Prostate gland (tissue), 2 donors: ENCODE data around the gene FAM50A. TPM values are rescaled to one million over a fixed set of nuclear protein-coding genes. Genes with fewer than 3 reads are reported as not detected.

Source experiments
- DNase-seq: peaks from one replicate; pipeline ENCODE4 v3.0.0-alpha.2; 2019; ENCODE audit warnings: low spot score
- H3K27ac ChIP-seq, 2 donors: fragments of 200-600 bp; sonication (generic); 2 replicates each; pipeline ENCODE4 v1.5.1; 2017 to 2019
- H3K27me3 ChIP-seq: fragments of 200-600 bp; sonication (generic); replicated peaks from 2 replicates; pipeline ENCODE4 v1.5.1; 2019; ENCODE audit not compliant: insufficient read depth
- H3K36me3 ChIP-seq, 2 donors: fragments of 200-600 bp; sonication (generic); 1 replicate in 1 of 2; 2 replicates in 1 of 2; pipeline versions ENCODE4 v1.5.1 to v1.8.1; 2017 to 2019
- H3K4me1 ChIP-seq: fragments of 200-600 bp; sonication (generic); replicated peaks from 2 replicates; pipeline ENCODE4 v1.5.1; 2019
- H3K4me3 ChIP-seq, 2 donors: fragments of 200-600 bp; sonication (generic); 2 replicates each; pipeline ENCODE4 v1.5.1; 2017 to 2019
- H3K9me3 ChIP-seq: fragments of 200-600 bp; sonication (generic); 2 replicates; pipeline ENCODE4 v1.5.1; 2017
- CTCF ChIP-seq, 4 experiments: fragments of 200-600 bp in 2 of 4; fragments of 450-650 bp in 2 of 4; sonication (generic) in 2 of 4; IDR thresholded peaks; 1 replicate in 3 of 4; 2 replicates in 1 of 4; pipeline ENCODE4 v1.5.1; 2016 to 2019; ENCODE audit warnings: antibody characterized with exemption in 4 of 4, mild to moderate bottlenecking in 2 of 4, moderate library complexity in 2 of 4
- POLR2A ChIP-seq: fragments of 450-650 bp; IDR thresholded peaks from one replicate; pipeline ENCODE4 v1.6.1; 2016; ENCODE audit warnings: antibody characterized with exemption, mild to moderate bottlenecking
- POLR2AphosphoS5 ChIP-seq: sonication (generic); formaldehyde crosslinking; IDR thresholded peaks from one replicate; pipeline ENCODE4 v1.6.1; 2017; ENCODE audit warnings: antibody characterized with exemption
- WGBS: methylation state at CpG from one replicate; pipeline ENCODE4 v1.1.5; 2018; 5-methylcytosine and 5-hydroxymethylcytosine counted together
- intact Hi-C: fragments of 100-400 bp; cut with DNase I; formaldehyde crosslinking; loops from one replicate; pipeline ENCODE4 v1.14.2; 2022
- total RNA-seq, 2 donors: library from RNA; depleted of rRNA; stranded (reverse); fragments of >200 nt; gene quantifications; one replicate each; pipeline ENCODE4 v1.1.0, GENCODE V29; 2016

The FAM50A gene
- total RNA-seq, 2 donors from 2014 or later, result 32.9 to 35.8 TPM

GRCh38 chrX:154486052-154486395, 42.1 kb downstream of the FAM50A start:
- H3K4me1 ChIP-seq, result no peaks in the 10 kb centered on the region
- intact Hi-C loops, result loop anchor here (5.0 kb wide), 1 partner anchor 49 kb away; the partner anchor contains the start of gene GDI1
- DNase-seq, result no peak

GRCh38 chrX:154486396-154487207, 42.7 kb downstream of the FAM50A start, which contains the start of gene UBL4A:
Gene UBL4A, minus strand, starts transcription at chrX:154486615. Its CDS starts 31 bp downstream, at chrX:154486584.
- Histone ChIP-seq H3K9me3 (no peaks in the 10 kb centered on the region), H3K4me3 (peak within 1 kb of the TSS; percentile 54 to 57), H3K4me1 (no peaks in the 10 kb centered on the region), H3K27me3 (no peaks in the 10 kb centered on the region), H3K36me3 (no peaks in the 10 kb centered on the region), H3K27ac (peak within 1 kb of the TSS; percentile 80 to 85)
- peak; percentile 66 for DNase-seq
- TF ChIP-seq POLR2A, result peak; percentile 45
- peak; percentile 56 for TF ChIP-seq POLR2AphosphoS5
- TF ChIP-seq CTCF (IDR thresholded peaks at IDR 0.05), result peak in 1 of 4 experiments; percentile 10
- intact Hi-C loops, result loop anchor here (5.0 kb wide), 1 partner anchor 49 kb away; the partner anchor contains the start of gene GDI1
- 0% methylated on average over 1 of the region's 95 CpGs for WGBS

More at GRCh38 chrX:154486052-154486395, 42.1 kb downstream of the FAM50A start:
- Histone ChIP-seq H3K27me3 (no peaks in the 10 kb centered on the region), H3K36me3 (no peaks in the 10 kb centered on the region), H3K9me3 (no peaks in the 10 kb centered on the region), H3K27ac (peak overlapping the region; percentile 75 to 85), H3K4me3 (peak overlapping the region; percentile 54 to 57)
- TF ChIP-seq CTCF (IDR thresholded peaks at IDR 0.05) (no peak), POLR2AphosphoS5 (no peak), POLR2A (no peak)
- 0% methylated on average over 14 of the region's 35 CpGs for WGBS

- no peak for DNase-seq
- Histone ChIP-seq H3K36me3 (no peaks in the 10 kb centered on the region), H3K4me3 (no peak overlapping the region), H3K9me3 (no peaks in the 10 kb centered on the region), H3K27me3 (no peaks in the 10 kb centered on the region), H3K27ac (peak overlapping the region; percentile 80 to 85), H3K4me1 (no peaks in the 10 kb centered on the region)
- TF ChIP-seq CTCF (IDR thresholded peaks at IDR 0.05) (no peak), POLR2AphosphoS5 (no peak), POLR2A (no peak)
- 93% methylated on average over 25 of the region's 28 CpGs for WGBS
- intact Hi-C loops, result loop anchor here (5.0 kb wide), 1 partner anchor 50 kb away; the partner anchor contains the start of gene GDI1
These were observed 43.8 kb downstream of the FAM50A start for GRCh38 chrX:154487518-154488290.

GRCh38 chrX:154488336-154489075, 44.6 kb downstream of the FAM50A start:
- Histone ChIP-seq H3K27me3 (no peaks in the 10 kb centered on the region), H3K27ac (no peak overlapping the region), H3K4me1 (no peaks in the 10 kb centered on the region), H3K36me3 (no peaks in the 10 kb centered on the region), H3K4me3 (no peak overlapping the region), H3K9me3 (no peaks in the 10 kb centered on the region)
- WGBS, result 81% methylated on average over 15 of the region's 20 CpGs
- TF ChIP-seq POLR2AphosphoS5, result no peak
- no peak for TF ChIP-seq POLR2A
- TF ChIP-seq CTCF (IDR thresholded peaks at IDR 0.05), result no peak
- intact Hi-C loops, result loop anchor here (5.0 kb wide), 1 partner anchor 51 kb away; the partner anchor contains the start of gene GDI1
- no peak for DNase-seq
